Right lobe of liver (tissue), 4 donors: ENCODE measurements around the gene ABCG4.

Source experiments
- POLR2A ChIP-seq: fragments of 450-650 bp; IDR thresholded peaks from one replicate; pipeline ENCODE4 v1.6.1; 2017; ENCODE audit warnings: antibody characterized with exemption, mild to moderate bottlenecking
- TF ChIP-seq, protein P1 (sequence below), 4 donors: fragments of 200-600 bp in 3 of 4; fragments of 450-650 bp in 1 of 4; IDR thresholded peaks; one replicate each; pipeline versions ENCODE4 v1.5.1 to v1.8.0; 2016 to 2022; ENCODE audit warnings: antibody characterized with exemption in 4 of 4, mild to moderate bottlenecking in 2 of 4
- donor health status: DM: no; HTN: no; CAD: no.
- donor health status: DM: no; HTN: no; CAD: no.
- donor health status: DM: no; HTN: yes; CAD: no.

DNA sequence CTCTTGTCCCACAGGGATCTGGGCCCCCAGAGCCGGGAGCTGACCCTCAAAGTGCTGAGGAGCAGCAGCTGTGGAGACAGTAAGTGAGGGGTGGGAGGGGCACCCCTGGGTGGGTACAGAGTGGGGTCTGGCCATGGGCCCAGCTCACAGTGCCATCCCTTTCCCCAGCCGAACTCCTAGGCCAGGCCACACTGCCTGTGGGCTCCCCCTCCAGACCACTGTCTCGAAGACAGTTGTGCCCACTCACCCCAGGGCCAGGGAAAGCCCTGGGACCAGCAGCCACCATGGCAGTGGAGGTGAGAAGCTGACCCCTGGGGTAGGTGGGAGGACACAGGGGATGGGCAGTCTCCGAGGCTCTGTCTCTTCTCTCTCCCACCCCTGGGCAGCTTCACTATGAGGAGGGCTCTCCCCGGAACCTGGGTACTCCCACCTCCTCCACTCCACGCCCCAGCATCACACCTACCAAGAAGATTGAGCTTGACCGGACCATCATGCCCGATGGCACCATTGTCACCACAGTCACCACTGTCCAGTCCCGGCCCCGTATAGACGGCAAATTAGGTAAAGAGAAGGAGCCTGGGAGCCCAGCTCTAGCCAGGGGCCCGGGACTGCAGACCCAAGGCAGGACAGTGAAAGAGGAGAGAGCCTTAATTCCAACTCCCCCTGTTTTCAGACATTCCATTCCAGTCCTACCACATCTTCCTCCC, 36.4 kb upstream of the ABCG4 start:
- TF ChIP-seq POLR2A, result no peak
- TF ChIP-seq, protein P1, sequence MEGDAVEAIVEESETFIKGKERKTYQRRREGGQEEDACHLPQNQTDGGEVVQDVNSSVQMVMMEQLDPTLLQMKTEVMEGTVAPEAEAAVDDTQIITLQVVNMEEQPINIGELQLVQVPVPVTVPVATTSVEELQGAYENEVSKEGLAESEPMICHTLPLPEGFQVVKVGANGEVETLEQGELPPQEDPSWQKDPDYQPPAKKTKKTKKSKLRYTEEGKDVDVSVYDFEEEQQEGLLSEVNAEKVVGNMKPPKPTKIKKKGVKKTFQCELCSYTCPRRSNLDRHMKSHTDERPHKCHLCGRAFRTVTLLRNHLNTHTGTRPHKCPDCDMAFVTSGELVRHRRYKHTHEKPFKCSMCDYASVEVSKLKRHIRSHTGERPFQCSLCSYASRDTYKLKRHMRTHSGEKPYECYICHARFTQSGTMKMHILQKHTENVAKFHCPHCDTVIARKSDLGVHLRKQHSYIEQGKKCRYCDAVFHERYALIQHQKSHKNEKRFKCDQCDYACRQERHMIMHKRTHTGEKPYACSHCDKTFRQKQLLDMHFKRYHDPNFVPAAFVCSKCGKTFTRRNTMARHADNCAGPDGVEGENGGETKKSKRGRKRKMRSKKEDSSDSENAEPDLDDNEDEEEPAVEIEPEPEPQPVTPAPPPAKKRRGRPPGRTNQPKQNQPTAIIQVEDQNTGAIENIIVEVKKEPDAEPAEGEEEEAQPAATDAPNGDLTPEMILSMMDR (IDR thresholded peaks at IDR 0.05), result no peak
